NK-92 (cell line): ENCODE data around the gene CTSG.
"Not testable (repeated sequence)": the region's sequence is repeated elsewhere in the genome, so short reads cannot be mapped to it uniquely, and the experiment has no call there.

Experiments used
- DNase-seq: peaks from one replicate; lab custom pipeline; 2025; ENCODE audit not compliant: unreplicated experiment; lab: John Stamatoyannopoulos, UW

The CTSG gene

GRCh38 chr14:24576182-24576581, at the start of gene CTSG:
CTSG (minus strand) TSS chr14:24576250; CDS start chr14:24576223, 27 bp downstream.
- DNase-seq: no peak

- DNase-seq: no peak
Observed at GRCh38 chr14:24613747-24614146, 37.7 kb upstream of the CTSG start.

GRCh38 chr14:24613241-24613640, 37.2 kb upstream of the CTSG start:
- DNase-seq: no peak

- DNase-seq: no peak
Observed at GRCh38 chr14:24612196-24612595, 36.1 kb upstream of the CTSG start.

GRCh38 chr14:24609655-24610344, 33.8 kb upstream of the CTSG start, which contains the start of gene GZMH:
GZMH (minus strand) TSS chr14:24609685; CDS start chr14:24609613, 72 bp downstream.
- no peak for DNase-seq

- no peak for DNase-seq
Observed at GRCh38 chr14:24607635-24608514, 31.8 kb upstream of the CTSG start.

- DNase-seq: no peak
Observed at GRCh38 chr14:24607081-24607480, 31.0 kb upstream of the CTSG start.

- DNase-seq: no peak
Observed at GRCh38 chr14:24606297-24606696, 30.2 kb upstream of the CTSG start.

- no peak for DNase-seq
Observed at GRCh38 chr14:24605435-24606190, 29.6 kb upstream of the CTSG start.

- DNase-seq: no peak
Observed at GRCh38 chr14:24597403-24597802, 21.4 kb upstream of the CTSG start.

- DNase-seq: no peak
Observed at GRCh38 chr14:24595073-24595808, 19.2 kb upstream of the CTSG start.

- DNase-seq: not testable (repeated sequence)
Observed at GRCh38 chr14:24591004-24591403, 15.0 kb upstream of the CTSG start.

GRCh38 chr14:24584402-24584801, 8.4 kb upstream of the CTSG start:
- DNase-seq: not testable (repeated sequence)

GRCh38 chr14:24578558-24578957, 2.5 kb upstream of the CTSG start:
- DNase-seq: no peak

GRCh38 chr14:24576771-24577170, 721 bp upstream of the CTSG start:
- DNase-seq: no peak

- DNase-seq: no peak
Observed at GRCh38 chr14:24574206-24574774, 1.8 kb downstream of the CTSG start.

GRCh38 chr14:24566318-24566717, 9.7 kb downstream of the CTSG start:
- DNase-seq: no peak

- no peak for DNase-seq
Observed at GRCh38 chr14:24565766-24566165, 10.3 kb downstream of the CTSG start.

GRCh38 chr14:24563505-24563904, 12.5 kb downstream of the CTSG start:
- DNase-seq: no peak

- DNase-seq: no peak
Observed at GRCh38 chr14:24556756-24557155, 19.3 kb downstream of the CTSG start.
